ENCODE measurements around the gene TAS2R38.

GRCh38 chr7:141928845-141929195, 44.8 kb downstream of the TAS2R38 start:
- TF ChIP-seq POLR2A (IDR thresholded peaks at IDR 0.05) = no peak
- no peak for TF ChIP-seq CTCF (IDR thresholded peaks at IDR 0.05)

Measured in right lobe of liver (tissue), 4 donors.